Measurements from ENCODE around the gene PCCA.
"Not testable (repeated sequence)": the region's sequence is repeated elsewhere in the genome, so short reads cannot be mapped to it uniquely, and the experiment has no call there.

The PCCA gene

GRCh38 chr13:100097821-100098220 is 8.9 kb downstream of the PCCA start:
- DNase-seq, result no peak

DNA sequence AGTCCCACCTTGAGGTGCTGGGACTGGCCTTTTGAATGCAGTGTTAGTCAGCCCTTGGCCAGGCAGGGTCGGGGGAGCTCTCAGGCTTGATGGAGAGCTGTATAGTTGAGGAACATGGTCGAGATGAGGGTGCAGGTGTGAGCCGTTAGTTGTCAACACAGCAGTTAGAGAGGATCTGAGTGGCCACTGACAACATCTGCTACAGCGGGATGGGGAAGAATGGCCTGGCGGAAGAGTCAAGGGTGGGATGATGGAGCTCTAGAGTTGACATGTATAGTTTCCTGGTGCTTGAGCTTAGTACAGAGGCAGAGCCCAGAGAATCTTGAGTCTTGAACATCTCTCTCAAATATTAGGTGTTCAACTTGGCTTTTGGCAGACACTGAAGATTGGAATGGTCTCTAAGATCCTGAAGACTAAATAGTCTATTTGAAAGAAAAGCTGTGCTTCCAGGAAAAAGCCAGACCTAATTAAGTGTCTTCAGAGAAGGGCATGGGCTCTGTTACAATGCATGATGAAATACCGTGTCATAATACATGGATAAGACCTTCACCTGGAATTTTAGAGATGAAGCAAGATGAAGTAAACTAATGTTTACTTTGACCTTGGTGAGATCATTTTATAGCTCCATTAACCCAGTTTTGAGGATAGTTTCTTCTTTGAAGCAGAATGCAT is 9.7 kb downstream of the PCCA start:
- no peak for DNase-seq

DNA sequence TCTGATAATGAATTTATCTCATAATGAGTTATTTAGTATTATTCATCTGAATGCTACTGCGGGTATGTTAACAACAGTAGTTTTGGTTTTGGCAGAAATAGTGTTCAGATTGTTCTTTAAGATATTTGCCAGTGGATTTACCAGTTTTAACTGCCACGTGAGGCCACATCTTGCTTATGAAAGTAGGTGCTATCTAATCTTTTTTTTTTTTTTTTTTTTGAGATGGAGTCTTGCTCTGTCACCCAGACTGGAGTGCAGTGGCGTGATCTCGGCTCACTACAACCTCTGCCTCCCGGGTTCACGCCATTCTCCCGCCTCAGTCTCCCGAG is 10.2 kb downstream of the PCCA start:
- DNase-seq, result not testable (repeated sequence)

GRCh38 chr13:100100115-100100879 is 11.4 kb downstream of the PCCA start:
- peak in 5 of 14 donors; percentile 11 to 23 (median 18) for DNase-seq

GRCh38 chr13:100102042-100102441 is 13.1 kb downstream of the PCCA start:
- no peak for DNase-seq

DNA sequence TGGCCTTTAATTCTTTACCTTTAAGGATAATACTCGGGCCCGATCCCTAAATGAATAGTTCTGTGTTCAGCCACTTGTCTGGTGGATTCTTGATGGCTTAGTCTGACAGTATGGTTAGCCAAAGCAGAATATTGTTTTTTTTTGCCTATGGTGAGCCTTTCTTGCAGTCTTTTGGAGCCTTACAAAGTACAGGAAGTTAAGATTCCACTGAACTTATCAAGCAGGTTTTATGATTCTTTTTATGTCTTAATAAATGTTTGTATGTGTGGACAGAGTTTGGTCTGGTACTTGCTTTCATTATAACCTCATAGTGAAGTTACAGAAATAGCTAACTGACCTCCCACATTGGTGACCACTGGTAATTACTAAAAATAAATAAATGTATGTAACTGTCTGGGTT is 17.1 kb downstream of the PCCA start:
- no peak for DNase-seq

DNA sequence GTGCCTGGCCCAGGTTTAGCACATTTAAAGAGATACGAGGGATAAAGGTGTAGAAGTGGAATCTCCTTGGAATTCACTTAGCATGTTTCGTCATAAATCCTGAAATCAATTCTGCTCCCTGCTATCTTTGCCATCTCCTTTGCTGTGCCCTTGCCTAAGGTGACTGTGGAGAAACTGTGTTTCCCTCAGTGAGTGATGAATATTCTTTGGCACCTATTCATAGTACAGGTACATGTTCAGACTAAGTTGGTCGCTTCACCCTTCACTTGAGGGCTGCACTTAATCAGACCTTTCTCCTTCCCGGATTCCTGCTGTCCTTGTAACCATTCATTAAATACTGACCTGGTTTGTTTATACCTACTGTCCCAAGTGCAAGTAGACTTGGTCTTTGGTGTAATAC is 17.8 kb downstream of the PCCA start:
- no peak for DNase-seq

DNA sequence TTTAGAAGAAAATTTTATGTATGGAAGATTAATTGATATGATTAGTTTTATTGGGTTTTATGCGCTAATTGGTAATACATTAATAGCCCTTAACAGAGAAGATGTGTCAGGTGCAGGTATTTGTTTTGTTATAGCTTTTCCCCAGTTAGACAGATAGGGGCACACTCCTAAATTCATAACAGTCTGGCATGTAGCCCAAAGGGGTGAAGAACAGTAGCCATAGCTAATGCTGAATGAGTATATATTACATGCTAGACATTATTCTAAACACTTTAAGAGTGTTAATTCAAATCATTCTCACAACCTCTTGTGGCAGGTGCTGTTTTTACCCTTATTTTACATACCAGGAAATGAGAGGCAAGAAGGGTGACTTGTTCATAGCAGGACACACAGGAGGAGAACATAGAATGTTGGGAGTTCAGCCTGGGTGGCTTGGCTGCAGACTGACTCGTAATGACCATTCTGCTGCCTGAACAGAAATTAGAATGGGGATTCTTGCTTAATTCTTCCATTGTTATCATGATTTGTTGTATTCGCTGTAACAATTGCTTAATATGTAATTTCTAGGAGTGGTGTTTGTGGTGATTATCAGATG is 20.1 kb downstream of the PCCA start:
- no peak for DNase-seq

DNA sequence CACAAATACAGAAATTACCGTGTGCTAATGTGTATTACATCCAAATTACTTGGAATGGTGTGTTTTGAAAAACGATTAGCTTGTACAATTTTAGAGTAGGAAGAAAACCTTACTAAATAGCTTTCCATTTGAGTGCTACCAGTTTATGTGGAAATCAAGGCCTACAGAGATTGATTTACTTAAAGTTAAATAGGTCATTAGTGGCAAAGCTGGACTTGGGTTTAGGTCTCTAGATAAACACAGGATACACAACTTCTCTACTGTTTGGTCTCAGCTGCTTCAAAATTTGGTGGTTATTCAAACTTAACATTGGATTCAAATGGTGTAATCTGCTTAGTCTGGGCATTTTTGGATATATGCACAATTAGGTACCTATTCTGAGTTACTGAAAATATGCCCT is 21.4 kb downstream of the PCCA start:
- no peak for DNase-seq

DNA sequence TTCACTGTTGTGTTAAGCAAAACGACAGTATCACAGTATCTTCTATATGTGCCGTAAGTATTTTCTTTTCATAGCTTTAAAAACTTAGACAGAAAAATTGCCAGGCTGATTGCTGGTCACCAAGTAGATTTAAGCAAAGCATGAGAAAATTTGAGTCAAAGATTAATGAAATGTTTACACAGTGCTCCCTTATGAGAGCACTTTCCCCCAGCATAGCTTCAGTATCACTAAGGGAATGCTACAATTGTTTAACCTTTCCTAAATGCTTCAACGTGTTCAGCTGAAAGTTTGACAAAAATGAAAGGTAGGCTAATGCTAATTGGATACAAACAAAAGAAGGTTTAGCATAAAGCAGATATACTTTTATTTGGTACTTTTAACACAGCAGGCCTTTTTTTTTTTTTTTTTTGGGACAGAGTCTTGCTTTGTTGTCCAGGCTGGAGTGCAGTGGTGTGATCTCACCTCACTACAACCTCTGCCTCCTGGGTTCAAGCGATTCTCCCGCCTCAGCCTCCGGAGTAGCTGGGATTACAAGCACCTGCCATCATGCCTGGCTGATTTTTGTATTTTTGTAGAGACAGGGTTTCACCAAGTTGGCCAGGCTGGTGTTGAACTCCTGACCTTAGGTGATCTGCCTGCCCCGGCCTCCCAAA is 23.4 kb downstream of the PCCA start:
- DNase-seq, result no peak

DNA sequence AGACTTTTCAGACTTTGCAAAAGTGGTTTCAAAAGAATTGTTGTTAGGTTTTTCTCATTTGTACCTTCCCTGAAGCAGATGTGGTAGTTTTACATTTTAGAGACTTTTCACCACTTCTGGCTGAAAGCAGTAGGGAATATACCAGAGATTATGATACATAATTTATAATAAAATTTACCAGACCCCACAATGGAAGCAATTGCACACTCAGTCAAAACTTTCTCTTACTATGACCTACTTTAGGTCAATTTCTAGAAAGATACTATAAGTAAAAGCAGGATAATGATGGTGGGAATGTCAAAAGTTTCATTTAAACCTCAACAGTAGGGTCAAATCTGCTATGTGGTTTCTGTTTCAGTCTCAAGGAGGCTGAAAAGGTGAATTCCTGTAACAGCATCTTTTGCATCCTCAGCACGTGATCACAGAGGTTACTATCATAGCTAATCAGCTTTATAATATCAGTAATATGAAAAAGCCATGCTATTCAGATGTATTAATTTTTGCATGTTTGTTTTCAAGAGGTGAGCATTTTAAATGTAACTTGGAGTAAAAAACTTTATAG is 26.9 kb downstream of the PCCA start:
- DNase-seq, result no peak

GRCh38 chr13:100124265-100124664 is 35.4 kb downstream of the PCCA start:
- no peak for DNase-seq

- no peak for DNase-seq
These were observed 37.1 kb downstream of the PCCA start for GRCh38 chr13:100125946-100126345.

GRCh38 chr13:100128373-100128772 is 39.5 kb downstream of the PCCA start:
- DNase-seq, result peak in 1 of 14 donors; percentile 3

DNA sequence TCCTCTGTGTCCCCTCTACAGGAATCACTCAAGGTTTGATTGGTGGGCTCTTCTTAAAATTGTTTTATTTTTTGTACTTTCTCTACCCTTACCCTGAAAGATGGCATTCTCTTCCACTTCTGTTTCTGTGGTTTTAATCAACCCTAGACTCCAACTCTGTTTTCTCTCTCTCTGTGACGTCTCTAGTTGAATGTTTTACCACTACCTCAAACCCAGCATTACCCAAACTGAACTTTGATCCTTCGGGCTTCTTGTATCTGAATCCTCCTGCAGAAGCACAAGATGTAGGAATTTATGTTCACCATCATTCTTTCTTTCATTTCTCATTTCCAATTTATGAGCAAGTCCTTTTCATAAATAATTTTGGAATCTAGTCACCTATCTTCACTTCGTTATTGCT is 39.9 kb downstream of the PCCA start:
- DNase-seq, result no peak

- DNase-seq, result peak in 3 of 14 donors; percentile 2 to 14 (median 8)
These were observed 40.7 kb downstream of the PCCA start for GRCh38 chr13:100129605-100130004.

DNA sequence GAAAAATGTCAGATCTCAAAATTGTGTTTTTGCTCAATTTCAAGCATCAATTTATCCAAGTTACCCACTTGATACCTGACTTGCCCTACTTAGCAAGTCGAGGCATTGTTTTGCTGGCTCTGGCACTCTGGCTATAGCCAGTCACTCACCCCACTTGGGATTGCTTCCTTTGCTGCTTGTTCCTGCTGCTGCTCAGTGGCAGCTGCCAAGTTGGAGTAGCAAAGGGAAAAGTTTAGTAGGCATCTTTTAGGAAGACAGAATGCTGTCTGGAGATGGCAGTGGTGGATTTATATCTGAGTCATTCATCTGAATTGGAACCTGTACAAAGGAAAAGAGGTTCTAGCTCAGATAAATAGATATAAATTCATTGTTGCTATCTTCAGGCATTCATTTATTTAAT is 41.2 kb downstream of the PCCA start:
- peak in 7 of 14 donors; percentile 0 to 33 (median 6) for DNase-seq

DNA sequence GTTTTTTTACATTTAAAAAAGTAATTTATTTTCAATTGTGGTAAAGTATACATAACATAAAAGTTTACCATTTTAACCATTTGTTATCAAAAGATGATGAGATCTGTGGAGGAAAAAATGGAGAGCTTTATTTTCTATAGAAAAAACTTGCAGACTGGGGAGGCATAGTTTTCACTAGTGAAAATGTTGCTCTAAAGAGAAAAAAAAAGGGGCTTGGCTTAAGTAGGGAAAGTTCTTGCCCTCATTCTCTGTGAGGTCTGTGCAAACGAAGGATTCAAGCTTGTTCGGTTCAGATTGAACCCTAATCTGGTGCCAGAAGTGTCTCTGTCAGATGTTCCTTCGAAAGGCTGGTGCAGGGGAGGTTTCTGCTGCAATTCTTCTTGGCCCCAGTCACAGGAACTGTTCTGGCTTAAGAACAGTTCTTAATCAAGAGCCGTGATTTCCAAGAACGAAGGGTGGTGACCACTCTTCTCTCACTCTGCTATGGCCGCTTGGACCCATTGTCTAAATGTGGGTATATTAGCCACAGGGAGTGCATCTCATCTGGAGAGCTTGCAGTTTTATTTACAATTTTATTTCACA is 42.1 kb downstream of the PCCA start:
- DNase-seq, result peak in 2 of 14 donors; percentile 4 to 11

GRCh38 chr13:100131863-100132574 is 43.1 kb downstream of the PCCA start:
- DNase-seq, result peak in 2 of 14 donors; percentile 20 to 30

DNA sequence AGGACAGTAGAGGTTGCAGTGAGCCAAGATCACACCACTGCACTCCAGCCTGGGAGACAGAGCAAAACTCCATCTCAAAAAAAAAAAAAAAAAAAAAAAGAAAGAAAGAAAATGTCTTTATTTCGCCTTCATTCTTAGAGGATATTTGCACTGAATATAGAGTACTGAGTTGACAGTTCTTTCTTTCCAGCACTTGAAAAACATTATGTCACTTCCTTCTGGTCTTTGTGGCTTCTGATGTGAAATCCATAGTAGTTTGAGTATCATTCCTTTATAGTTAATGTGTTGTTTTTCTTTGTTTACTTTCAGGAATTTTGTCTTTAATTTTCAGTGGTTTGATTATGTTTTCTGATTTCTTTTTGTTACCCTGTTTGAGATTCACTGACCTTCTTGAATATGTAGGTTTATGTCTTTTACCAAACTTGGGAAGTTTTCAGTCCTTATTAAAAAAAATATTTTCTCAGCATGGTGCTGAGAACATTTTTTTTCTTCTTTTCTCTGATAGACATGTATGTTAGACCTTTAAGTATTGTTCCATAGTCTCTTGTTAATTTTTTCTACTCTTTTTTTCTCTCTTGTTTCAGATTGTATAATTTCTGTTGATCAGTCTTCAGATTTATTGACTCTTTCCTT is 50.1 kb downstream of the PCCA start:
- DNase-seq, result no peak

DNA sequence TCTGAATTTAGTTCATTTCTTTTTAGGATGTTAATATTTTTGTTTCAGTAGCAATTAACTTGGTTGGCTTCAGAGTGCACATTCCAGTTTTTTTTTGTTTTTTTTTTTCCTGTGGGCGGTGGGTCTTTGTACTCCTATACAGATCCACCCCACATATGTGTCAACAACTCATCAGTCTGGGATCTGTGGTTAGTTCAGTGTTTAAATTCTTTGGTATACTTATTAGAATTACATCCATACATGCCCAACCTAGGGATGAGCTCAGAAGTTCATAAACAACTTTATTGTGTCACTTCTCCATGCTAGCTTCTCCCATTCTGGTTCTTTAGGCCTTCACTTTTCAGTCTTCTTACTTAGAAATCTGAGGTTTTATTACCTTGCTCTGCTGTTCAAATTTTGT is 50.9 kb downstream of the PCCA start:
- DNase-seq, result no peak
